OCI-LY1 (cell line): ENCODE data around the gene PDGFRA.

Experiments used
- EZH2 ChIP-seq: fragments of 200-600 bp; sonication (generic), shearing (Covaris generic); IDR thresholded peaks from 2 replicates; pipeline ENCODE4 v1.8.0; 2017; ENCODE audit warnings: borderline replicate concordance, mixed run types, mild to moderate bottlenecking, antibody characterized with exemption, low read length, moderate library complexity, mixed read lengths
- TF ChIP-seq, protein P1 (sequence below): fragments of 200-600 bp; sonication (generic), shearing (Covaris generic); IDR thresholded peaks from 2 replicates; pipeline ENCODE4 v1.5.1; 2017; ENCODE audit warnings: mild to moderate bottlenecking, antibody characterized with exemption, low read length, moderate library complexity, mixed read lengths

DNA sequence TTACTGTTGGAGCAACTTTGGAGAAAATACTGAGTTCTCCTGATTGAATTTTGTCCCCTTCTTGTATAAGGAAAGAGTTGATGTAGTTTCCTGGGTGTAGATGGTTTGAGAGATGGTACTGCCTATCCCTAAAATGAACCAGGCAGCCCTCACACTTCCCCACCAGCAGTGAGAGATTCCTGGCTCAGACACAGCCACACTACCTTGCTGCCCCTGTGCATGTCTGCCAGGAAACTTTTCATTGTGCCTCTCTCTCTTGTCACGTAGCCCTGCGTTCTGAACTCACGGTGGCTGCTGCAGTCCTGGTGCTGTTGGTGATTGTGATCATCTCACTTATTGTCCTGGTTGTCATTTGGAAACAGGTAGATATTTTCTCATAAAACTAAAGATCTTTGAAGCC, 45.2 kb downstream of the PDGFRA start:
- TF ChIP-seq, protein P1, sequence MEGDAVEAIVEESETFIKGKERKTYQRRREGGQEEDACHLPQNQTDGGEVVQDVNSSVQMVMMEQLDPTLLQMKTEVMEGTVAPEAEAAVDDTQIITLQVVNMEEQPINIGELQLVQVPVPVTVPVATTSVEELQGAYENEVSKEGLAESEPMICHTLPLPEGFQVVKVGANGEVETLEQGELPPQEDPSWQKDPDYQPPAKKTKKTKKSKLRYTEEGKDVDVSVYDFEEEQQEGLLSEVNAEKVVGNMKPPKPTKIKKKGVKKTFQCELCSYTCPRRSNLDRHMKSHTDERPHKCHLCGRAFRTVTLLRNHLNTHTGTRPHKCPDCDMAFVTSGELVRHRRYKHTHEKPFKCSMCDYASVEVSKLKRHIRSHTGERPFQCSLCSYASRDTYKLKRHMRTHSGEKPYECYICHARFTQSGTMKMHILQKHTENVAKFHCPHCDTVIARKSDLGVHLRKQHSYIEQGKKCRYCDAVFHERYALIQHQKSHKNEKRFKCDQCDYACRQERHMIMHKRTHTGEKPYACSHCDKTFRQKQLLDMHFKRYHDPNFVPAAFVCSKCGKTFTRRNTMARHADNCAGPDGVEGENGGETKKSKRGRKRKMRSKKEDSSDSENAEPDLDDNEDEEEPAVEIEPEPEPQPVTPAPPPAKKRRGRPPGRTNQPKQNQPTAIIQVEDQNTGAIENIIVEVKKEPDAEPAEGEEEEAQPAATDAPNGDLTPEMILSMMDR, result no peak
- no peak for TF ChIP-seq EZH2
